Astrocyte (in vitro differentiated cells and primary cell): Measurements from ENCODE around the gene PIAS3. TPM values are rescaled to one million over a fixed set of nuclear protein-coding genes. Genes with fewer than 3 reads are reported as not detected.

ENCODE experiments used
- DNase-seq: peaks from one replicate; pipeline ENCODE4 v3.0.0-alpha.2; 2010; ENCODE audit warnings: low read depth
- FAIRE-seq: peaks from 2 replicates; lab custom pipeline; 2011; peaks lifted over from hg19 to GRCh38; lab: Jason Lieb, UNC
- H2AFZ ChIP-seq: 2 replicates; pipeline ENCODE4 v1.6.0; 2012; ENCODE audit warnings: low read depth, low read length, inconsistent platforms
- H3K27ac ChIP-seq: 2 replicates; pipeline ENCODE4 v1.5.1; 2011; ENCODE audit warnings: low read depth, low read length, inconsistent platforms
- H3K27me3 ChIP-seq: 2 replicates; pipeline ENCODE4 v1.6.0; 2011; ENCODE audit warnings: low read length, inconsistent platforms; ENCODE audit not compliant: insufficient read depth
- H3K36me3 ChIP-seq: 2 replicates; pipeline ENCODE4 v1.5.1; 2011; ENCODE audit warnings: low read length, inconsistent platforms; ENCODE audit not compliant: insufficient read depth
- H3K4me1 ChIP-seq: 2 replicates; pipeline ENCODE4 v1.5.1; 2011; ENCODE audit warnings: low read length, inconsistent platforms; ENCODE audit not compliant: insufficient read depth
- H3K4me2 ChIP-seq: 2 replicates; pipeline ENCODE4 v1.6.0; 2012; ENCODE audit warnings: low read length, inconsistent platforms
- H3K4me3 ChIP-seq: 2 replicates; pipeline ENCODE4 v1.5.1; 2011; ENCODE audit warnings: low read depth, mild to moderate bottlenecking, low read length, inconsistent platforms; ENCODE audit not compliant: insufficient read depth
- H3K79me2 ChIP-seq: 2 replicates; pipeline ENCODE4 v1.6.0; 2012; ENCODE audit warnings: mild to moderate bottlenecking, low read length, inconsistent platforms; ENCODE audit not compliant: insufficient read depth
- H3K9ac ChIP-seq: 2 replicates; pipeline ENCODE4 v1.6.0; 2012; ENCODE audit warnings: mild to moderate bottlenecking, low read length, inconsistent platforms
- H3K9me3 ChIP-seq: 2 replicates; pipeline ENCODE4 v1.5.1; 2012; ENCODE audit warnings: low read depth, mild to moderate bottlenecking, low read length, inconsistent platforms; ENCODE audit not compliant: insufficient read depth
- H4K20me1 ChIP-seq: 2 replicates; pipeline ENCODE4 v1.6.0; 2012; ENCODE audit warnings: low read length, inconsistent platforms; ENCODE audit not compliant: insufficient read depth
- H3K27ac Mint-ChIP-seq: one replicate; pipeline ENCODE4 v1.8.0; 2021; ENCODE audit warnings: mild to moderate bottlenecking, mixed read lengths; ENCODE audit not compliant: unreplicated experiment
- H3K27me3 Mint-ChIP-seq: one replicate; pipeline ENCODE4 v1.8.0; 2021; ENCODE audit warnings: low read depth, mixed read lengths; ENCODE audit not compliant: unreplicated experiment
- H3K36me3 Mint-ChIP-seq: one replicate; pipeline ENCODE4 v1.8.0; 2021; ENCODE audit warnings: low read depth, mixed read lengths; ENCODE audit not compliant: unreplicated experiment
- H3K4me1 Mint-ChIP-seq: one replicate; pipeline ENCODE4 v1.8.0; 2021; ENCODE audit warnings: low read depth, mixed read lengths; ENCODE audit not compliant: unreplicated experiment
- H3K4me3 Mint-ChIP-seq: one replicate; pipeline ENCODE4 v1.8.0; 2021; ENCODE audit warnings: mild to moderate bottlenecking, moderate library complexity, mixed read lengths; ENCODE audit not compliant: unreplicated experiment
- H3K9me3 Mint-ChIP-seq: one replicate; pipeline ENCODE4 v1.8.0; 2021; ENCODE audit warnings: mild to moderate bottlenecking, mixed read lengths; ENCODE audit not compliant: unreplicated experiment
- CTCF ChIP-seq: IDR thresholded peaks from 2 replicates; pipeline ENCODE4 v1.5.1; 2011; ENCODE audit warnings: low read depth, mild to moderate bottlenecking, inconsistent platforms, low read length, moderate library complexity; ENCODE audit not compliant: insufficient read depth
- EZH2 ChIP-seq: IDR thresholded peaks from 2 replicates; pipeline ENCODE4 v1.6.1; 2012; ENCODE audit warnings: mild to moderate bottlenecking, low read length, inconsistent platforms; ENCODE audit not compliant: insufficient read depth
- microRNA-seq: library from miRNA; unstranded; fragments of <30 nt; microRNA quantifications from one replicate; pipeline ENCODE4 v1.2.0, GENCODE V29; 2020
- total RNA-seq: library from RNA; stranded (reverse); gene quantifications from 2 replicates; pipeline ENCODE4 v1.2.1, GENCODE V29; 2021

The PIAS3 gene
- total RNA-seq, 1 donor from 2014 or later: 42.6 TPM

GRCh38 chr1:145804235-145805045 is 54.4 kb downstream of the PIAS3 start:
- no peak overlapping the region for H3K27ac Mint-ChIP-seq
- no peaks in the 10 kb centered on the region for H3K27me3 Mint-ChIP-seq
- H4K20me1 ChIP-seq: peaks cover 79% of the 10 kb centered on the region

GRCh38 chr1:145799806-145800205 is 59.1 kb downstream of the PIAS3 start:
- H3K4me3 ChIP-seq: no peak overlapping the region
- Mint-ChIP-seq H3K9me3 (peaks cover 12% of the 10 kb centered on the region), H3K27me3 (no peaks in the 10 kb centered on the region), H3K36me3 (peaks cover 21% of the 10 kb centered on the region), H3K4me1 (peaks cover 23% of the 10 kb centered on the region), H3K27ac (no peak overlapping the region), H3K4me3 (no peak overlapping the region)
- peaks cover 8% of the 10 kb centered on the region for H3K4me1 ChIP-seq
- H3K4me2 ChIP-seq: no peak overlapping the region
- no peaks in the 10 kb centered on the region for H3K9me3 ChIP-seq
- H3K9ac ChIP-seq: no peak overlapping the region
- peaks cover 60% of the 10 kb centered on the region for H4K20me1 ChIP-seq
- no peaks in the 10 kb centered on the region for H3K36me3 ChIP-seq
- no peaks in the 10 kb centered on the region for H3K27me3 ChIP-seq
- H3K27ac ChIP-seq: no peak overlapping the region
- TF ChIP-seq EZH2 (no peak), CTCF (no peak)
- FAIRE-seq: no peak
- peaks cover 91% of the 10 kb centered on the region for H3K79me2 ChIP-seq
- DNase-seq: peak; percentile 53
- no peak overlapping the region for H2AFZ ChIP-seq

More at GRCh38 chr1:145804235-145805045, 54.4 kb downstream of the PIAS3 start:
- TF ChIP-seq EZH2 (no peak), CTCF (no peak)
- H3K9ac ChIP-seq: no peak overlapping the region
- DNase-seq (peak; percentile 41), FAIRE-seq (peak; percentile 32)
- Mint-ChIP-seq H3K4me1 (peaks cover 29% of the 10 kb centered on the region), H3K9me3 (no peaks in the 10 kb centered on the region), H3K36me3 (peaks cover 4% of the 10 kb centered on the region), H3K4me3 (no peak overlapping the region)
- no peak overlapping the region for H3K4me3 ChIP-seq
- H3K79me2 ChIP-seq: peaks cover 97% of the 10 kb centered on the region
- peaks cover 8% of the 10 kb centered on the region for H3K4me1 ChIP-seq
- no peak overlapping the region for H3K4me2 ChIP-seq
- no peak overlapping the region for H3K27ac ChIP-seq
- no peaks in the 10 kb centered on the region for H3K36me3 ChIP-seq
- H2AFZ ChIP-seq: no peak overlapping the region
- H3K27me3 ChIP-seq: no peaks in the 10 kb centered on the region
- no peaks in the 10 kb centered on the region for H3K9me3 ChIP-seq

Small RNAs within 50 kb of the gene (microRNA-seq; reads per million reads assigned to microRNA genes)
- gene MIR6736: 1.1 reads per million

Other genes with a start within 250 kb of the PIAS3 start
- 0.68 and 0.70 TPM in 2 replicates for gene PDZK1, start 151.7 kb downstream of the PIAS3 start, total RNA-seq
- gene CD160, start 139.6 kb downstream of the PIAS3 start, total RNA-seq: not detected in 2 replicates
- gene RNF115, start 35.0 kb downstream of the PIAS3 start, total RNA-seq: 15.2 and 15.3 TPM in 2 replicates
- 39.0 and 43.3 TPM in 2 replicates for gene POLR3C, start 34.9 kb downstream of the PIAS3 start, total RNA-seq
- 2.6 and 3.3 TPM in 2 replicates for gene NUDT17, start 13.5 kb downstream of the PIAS3 start, total RNA-seq
- 0.07 and 0.16 TPM in 2 replicates for gene ANKRD35, start 26.8 kb upstream of the PIAS3 start, total RNA-seq
- 0.65 and 1.0 TPM in 2 replicates for gene ITGA10, start 51.0 kb upstream of the PIAS3 start, total RNA-seq
- gene PEX11B, start 59.6 kb upstream of the PIAS3 start, total RNA-seq: 19.9 and 20.7 TPM in 2 replicates
- gene RBM8A, start 68.4 kb upstream of the PIAS3 start, total RNA-seq: 157 and 177 TPM in 2 replicates
- gene LIX1L, start 98.9 kb upstream of the PIAS3 start, total RNA-seq: 35.4 and 37.2 TPM in 2 replicates
- 5.8 and 6.3 TPM in 2 replicates for gene ANKRD34A, start 105.5 kb upstream of the PIAS3 start, total RNA-seq
- gene POLR3GL, start 105.6 kb upstream of the PIAS3 start, total RNA-seq: 19.2 and 20.5 TPM in 2 replicates
- 157 and 217 TPM in 2 replicates for gene TXNIP, start 137.5 kb upstream of the PIAS3 start, total RNA-seq
- gene HJV, start 162.7 kb upstream of the PIAS3 start, total RNA-seq: not detected in 2 replicates